Articular chondrocyte of knee joint (primary cell): ENCODE measurements around the gene KIZ. TPM values are rescaled to one million over a fixed set of nuclear protein-coding genes. Genes with fewer than 3 reads are reported as not detected.

Experiments used
- small RNA-seq: library from RNA; depleted of rRNA; stranded (forward); fragments of <200 nt; gene quantifications from one replicate; pipeline ENCODE3, GENCODE V24; 2012
- total RNA-seq: library from RNA; depleted of rRNA; stranded (reverse); fragments of >200 nt; gene quantifications from 2 replicates; pipeline ENCODE4 v1.2.3, GENCODE V29; 2012

KIZ gene
- total RNA-seq: 44.3 and 56.8 TPM in 2 replicates

DNA sequence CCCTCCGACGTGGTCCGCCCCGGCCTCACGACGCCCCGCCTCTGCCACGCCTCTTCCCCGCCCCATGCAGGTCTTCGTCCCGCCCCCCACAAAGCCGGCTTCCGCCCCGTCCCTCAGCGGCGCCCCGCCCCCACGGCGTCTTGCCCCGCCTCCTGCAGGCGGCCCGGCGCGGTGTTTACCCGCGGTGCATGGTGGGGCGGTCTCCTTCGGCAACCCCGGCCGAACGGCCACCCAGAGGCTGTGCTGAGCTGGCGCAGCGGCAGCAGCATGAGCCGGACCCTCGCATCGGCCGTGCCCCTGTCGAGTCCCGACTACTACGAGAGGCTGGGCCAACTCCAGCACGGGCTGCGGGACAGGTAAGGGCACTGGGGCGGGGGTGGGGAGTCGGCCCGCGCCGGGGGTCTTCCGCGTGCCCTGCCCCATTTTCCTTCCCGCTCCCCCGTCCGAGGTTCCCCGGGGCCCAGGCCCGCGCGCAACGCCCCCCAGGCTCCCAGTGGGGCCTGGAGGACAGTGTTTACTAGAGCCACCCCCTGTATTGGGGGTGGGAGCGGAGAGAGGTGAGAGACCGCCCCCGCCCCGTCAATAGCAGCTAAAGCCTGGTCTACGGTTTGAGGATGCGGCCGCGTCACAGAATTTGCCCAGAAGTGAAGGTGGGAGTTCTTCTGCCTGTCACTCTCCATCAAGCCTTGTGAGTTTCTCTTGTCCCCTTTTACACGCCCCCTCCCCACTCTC, at the start of gene KIZ:
KIZ (plus strand) TSS at position 234 of the 732 bp plus-strand sequence; CDS start at position 268, 34 bp downstream.

DNA sequence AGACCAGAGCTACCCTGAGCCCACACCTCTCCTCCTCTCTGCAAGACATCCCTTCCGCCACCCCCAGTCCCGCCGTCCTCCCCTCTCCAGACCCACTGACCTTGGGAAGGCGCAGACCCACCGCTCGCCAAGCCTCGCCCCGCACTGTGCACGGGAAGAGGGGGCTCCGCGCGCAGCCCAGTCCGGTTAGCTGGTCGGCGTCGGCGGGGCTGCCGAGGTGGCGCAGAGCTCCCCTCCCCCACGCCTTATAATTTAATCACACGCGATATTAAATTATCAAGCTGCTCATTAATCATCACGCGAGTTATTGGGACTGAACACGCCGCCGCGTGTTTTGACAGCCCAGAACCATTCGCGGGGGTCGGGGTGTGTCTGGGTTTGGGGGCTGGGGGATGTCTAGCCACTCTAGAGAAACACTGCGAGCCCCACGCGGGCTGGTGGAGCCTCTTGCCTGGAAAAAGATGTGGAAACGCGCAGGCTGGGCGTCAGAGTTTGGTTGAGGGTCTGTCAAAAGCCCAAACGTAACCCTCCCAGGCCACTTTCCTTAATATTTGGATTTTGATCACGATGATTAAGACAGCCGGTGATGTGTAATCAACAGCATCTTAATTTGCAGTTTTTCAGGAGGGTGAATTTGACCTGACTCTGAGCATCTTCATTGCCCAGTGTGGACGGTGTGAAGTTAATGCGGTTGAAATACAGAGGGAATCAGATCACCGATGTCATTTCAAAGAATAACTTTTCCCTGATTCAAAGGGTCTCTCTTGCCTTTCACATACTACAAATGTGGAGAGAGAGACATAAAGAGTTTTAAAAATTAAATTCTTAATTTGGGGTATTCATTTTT, 19.5 kb upstream of the KIZ start, which contains the start of gene LINC00237:
LINC00237 (minus strand) TSS at position 188 of the 847 bp plus-strand sequence.

Small RNA genes within 50 kb of the gene (small RNA-seq; reads per million reads assigned to genes)
- gene RNA5SP477: not detected

Other genes with a start within 250 kb of the KIZ start
- gene LINC00237, start 19.7 kb upstream of the KIZ start, total RNA-seq: not detected in 2 replicates
- 103 and 124 TPM in 2 replicates for gene XRN2, start 177.2 kb downstream of the KIZ start, total RNA-seq